ENCODE data around the gene SLC25A51.

Gene SLC25A51

DNA sequence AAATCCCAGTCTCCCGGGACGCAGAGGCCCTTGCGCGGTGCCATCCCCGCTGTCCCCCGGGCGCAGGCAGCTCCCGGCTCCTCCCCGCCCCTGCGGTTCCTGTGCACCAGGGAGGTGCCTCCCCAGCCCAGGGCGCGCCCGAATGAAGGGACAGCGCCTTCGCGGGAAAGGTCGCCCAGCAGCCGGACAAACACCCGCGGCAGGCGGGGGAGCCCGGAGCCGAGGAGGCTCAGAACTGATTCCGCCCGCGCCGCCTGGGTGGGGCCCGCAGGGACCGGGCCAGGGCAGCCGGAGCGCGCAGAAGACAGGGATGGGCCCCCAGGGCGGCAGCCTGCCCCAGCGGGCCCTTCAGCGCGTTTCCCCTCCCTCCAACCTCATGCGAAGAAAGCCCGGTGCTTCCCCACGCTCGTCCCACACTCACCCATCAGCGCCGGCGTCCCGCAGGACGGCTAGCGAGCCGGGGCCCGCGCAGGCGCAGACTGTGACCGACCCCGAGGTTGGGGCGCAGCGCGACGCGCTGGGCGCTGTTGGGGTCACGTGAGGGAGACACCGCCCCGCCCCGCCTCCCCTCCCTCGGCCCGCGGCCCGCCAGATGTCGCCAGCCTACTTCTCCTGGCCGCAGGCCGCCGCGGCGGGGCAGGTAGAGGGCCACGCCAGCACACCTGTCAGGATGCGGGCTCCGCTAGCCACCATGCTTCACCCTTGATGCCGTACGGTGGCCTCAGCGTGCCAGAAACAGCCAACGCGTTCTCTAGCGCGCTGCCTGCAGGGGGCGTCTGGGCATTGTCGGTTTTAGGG, at the start of gene SLC25A51:
TSS of gene SLC25A51 (minus strand) at position 481 of the 798 bp plus-strand sequence. CDS start 15,577 bp downstream, outside the sequence.
- Histone ChIP-seq H3K27ac (ENCODE audit: low read depth, low read length) (peak within 1 kb of the TSS; percentile 91), H3K27me3 (ENCODE audit: control insufficient read depth in 1 of 2, insufficient read depth in 2 of 2, low read length in 2 of 2) (no peaks in the 10 kb centered on the region), H3K36me3 (ENCODE audit: control insufficient read depth in 1 of 2, insufficient read depth in 2 of 2, low read length in 2 of 2) (peaks cover 2 to 7% of the 10 kb centered on the region in 2 donors), H3K4me1 (ENCODE audit: control insufficient read depth in 1 of 2, insufficient read depth in 2 of 2, low read length in 2 of 2) (peaks cover 21 to 24% of the 10 kb centered on the region in 2 donors), H3K9me3 (ENCODE audit: control insufficient read depth in 1 of 2, low read length in 2 of 2) (no peaks in the 10 kb centered on the region), H3K9ac (ENCODE audit: low read depth in 1 of 2, low read length in 2 of 2) (peak within 1 kb of the TSS; percentile 74 to 88), H3K4me3 (ENCODE audit: low read depth in 1 of 2, low read length in 2 of 2) (peak within 1 kb of the TSS; percentile 86 to 94)

- no peak overlapping the region for H3K9ac ChIP-seq (ENCODE audit: low read depth in 1 of 2, low read length in 2 of 2)
- peaks cover 0 to 57% of the 10 kb centered on the region in 2 donors for H3K36me3 ChIP-seq (ENCODE audit: control insufficient read depth in 1 of 2, insufficient read depth in 2 of 2, low read length in 2 of 2)
- no peak overlapping the region for H3K4me3 ChIP-seq (ENCODE audit: low read depth in 1 of 2, low read length in 2 of 2)
- H3K27me3 ChIP-seq (ENCODE audit: control insufficient read depth in 1 of 2, insufficient read depth in 2 of 2, low read length in 2 of 2): no peaks in the 10 kb centered on the region
- no peaks in the 10 kb centered on the region for H3K4me1 ChIP-seq (ENCODE audit: control insufficient read depth in 1 of 2, insufficient read depth in 2 of 2, low read length in 2 of 2)
- H3K9me3 ChIP-seq (ENCODE audit: control insufficient read depth in 1 of 2, low read length in 2 of 2): no peaks in the 10 kb centered on the region
- no peak overlapping the region for H3K27ac ChIP-seq (ENCODE audit: low read depth, low read length)
These were observed 49.4 kb upstream of the SLC25A51 start for GRCh38 chr9:37953206-37953774.

- H3K27ac ChIP-seq (ENCODE audit: low read depth, low read length): no peak overlapping the region
- no peaks in the 10 kb centered on the region for H3K4me1 ChIP-seq (ENCODE audit: control insufficient read depth in 1 of 2, insufficient read depth in 2 of 2, low read length in 2 of 2)
- peaks cover 5 to 62% of the 10 kb centered on the region in 2 donors for H3K36me3 ChIP-seq (ENCODE audit: control insufficient read depth in 1 of 2, insufficient read depth in 2 of 2, low read length in 2 of 2)
- no peaks in the 10 kb centered on the region for H3K27me3 ChIP-seq (ENCODE audit: control insufficient read depth in 1 of 2, insufficient read depth in 2 of 2, low read length in 2 of 2)
- no peaks in the 10 kb centered on the region for H3K9me3 ChIP-seq (ENCODE audit: control insufficient read depth in 1 of 2, low read length in 2 of 2)
- H3K9ac ChIP-seq (ENCODE audit: low read depth in 1 of 2, low read length in 2 of 2): no peak overlapping the region
- no peak overlapping the region for H3K4me3 ChIP-seq (ENCODE audit: low read depth in 1 of 2, low read length in 2 of 2)
These were observed 48.8 kb upstream of the SLC25A51 start for GRCh38 chr9:37952731-37953130.

DNA sequence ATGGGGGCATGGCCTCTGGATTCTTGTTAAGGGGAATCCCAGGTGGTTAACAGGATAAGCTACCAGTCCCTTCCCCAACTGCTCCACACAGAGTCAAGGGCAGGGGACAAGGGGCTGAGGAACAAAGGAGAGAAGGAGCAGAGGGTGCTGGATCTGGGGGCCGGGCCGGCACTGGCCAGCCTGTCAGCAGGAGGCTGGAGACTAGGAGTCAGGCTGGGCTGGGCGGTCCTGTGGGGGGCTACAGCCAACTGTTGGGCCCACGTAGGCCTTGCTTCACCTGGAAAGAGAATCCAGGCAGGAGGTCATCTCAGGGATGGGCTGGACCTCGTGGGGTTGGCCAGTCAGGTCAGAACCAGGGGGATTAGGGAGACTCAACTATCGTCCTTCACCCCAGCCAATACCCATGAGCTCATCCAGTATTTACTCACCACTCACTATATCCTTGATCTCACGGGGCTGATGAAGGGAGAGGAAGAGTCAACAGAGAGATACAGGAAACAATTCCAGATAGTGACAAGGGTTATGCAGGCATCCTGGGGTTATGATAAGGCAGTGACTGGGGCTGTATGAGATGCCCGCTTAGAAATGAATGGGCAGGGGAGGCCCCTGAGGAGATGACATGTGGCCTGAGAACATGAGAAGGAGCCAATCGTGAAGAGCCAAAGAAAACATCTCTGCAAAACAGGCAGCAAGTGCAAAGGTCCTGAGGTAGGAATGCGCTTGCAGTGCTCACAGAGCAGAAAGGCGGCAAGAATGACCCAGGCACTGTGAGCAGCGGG, 47.9 kb upstream of the SLC25A51 start:
- H3K36me3 ChIP-seq (ENCODE audit: control insufficient read depth in 1 of 2, insufficient read depth in 2 of 2, low read length in 2 of 2): peaks cover 11 to 71% of the 10 kb centered on the region in 2 donors
- no peaks in the 10 kb centered on the region for H3K27me3 ChIP-seq (ENCODE audit: control insufficient read depth in 1 of 2, insufficient read depth in 2 of 2, low read length in 2 of 2)
- no peaks in the 10 kb centered on the region for H3K9me3 ChIP-seq (ENCODE audit: control insufficient read depth in 1 of 2, low read length in 2 of 2)
- no peak overlapping the region for H3K27ac ChIP-seq (ENCODE audit: low read depth, low read length)
- H3K9ac ChIP-seq (ENCODE audit: low read depth in 1 of 2, low read length in 2 of 2): no peak overlapping the region
- no peak overlapping the region for H3K4me3 ChIP-seq (ENCODE audit: low read depth in 1 of 2, low read length in 2 of 2)
- no peaks in the 10 kb centered on the region for H3K4me1 ChIP-seq (ENCODE audit: control insufficient read depth in 1 of 2, insufficient read depth in 2 of 2, low read length in 2 of 2)

DNA sequence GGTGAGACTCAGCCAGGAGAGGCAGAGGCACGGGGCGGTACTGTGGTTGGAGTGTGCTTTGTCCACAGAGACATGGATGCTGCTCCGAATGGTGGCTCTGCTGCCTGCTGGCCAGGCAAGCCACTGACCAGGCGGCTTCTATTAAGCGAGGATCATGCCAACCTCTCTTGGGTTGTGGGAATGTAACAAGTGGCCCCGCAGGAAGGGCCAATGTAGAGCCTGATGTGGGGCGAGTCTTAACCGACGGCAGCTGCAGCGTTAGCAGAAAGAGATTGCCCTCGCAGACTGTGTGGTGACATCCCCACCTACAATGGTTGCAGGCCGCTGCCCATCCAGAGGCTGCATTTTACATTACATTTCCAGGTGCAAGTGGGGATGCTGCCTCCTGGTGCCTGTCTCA, 46.6 kb upstream of the SLC25A51 start:
- Histone ChIP-seq H3K9me3 (ENCODE audit: control insufficient read depth in 1 of 2, low read length in 2 of 2) (no peaks in the 10 kb centered on the region), H3K36me3 (ENCODE audit: control insufficient read depth in 1 of 2, insufficient read depth in 2 of 2, low read length in 2 of 2) (peaks cover 17 to 78% of the 10 kb centered on the region in 2 donors), H3K9ac (ENCODE audit: low read depth in 1 of 2, low read length in 2 of 2) (no peak overlapping the region), H3K27ac (ENCODE audit: low read depth, low read length) (no peak overlapping the region), H3K4me1 (ENCODE audit: control insufficient read depth in 1 of 2, insufficient read depth in 2 of 2, low read length in 2 of 2) (no peaks in the 10 kb centered on the region), H3K4me3 (ENCODE audit: low read depth in 1 of 2, low read length in 2 of 2) (no peak overlapping the region), H3K27me3 (ENCODE audit: control insufficient read depth in 1 of 2, insufficient read depth in 2 of 2, low read length in 2 of 2) (no peaks in the 10 kb centered on the region)

GRCh38 chr9:37949576-37949975, 45.6 kb upstream of the SLC25A51 start:
- Histone ChIP-seq H3K4me3 (ENCODE audit: low read depth in 1 of 2, low read length in 2 of 2) (no peak overlapping the region), H3K9ac (ENCODE audit: low read depth in 1 of 2, low read length in 2 of 2) (no peak overlapping the region), H3K27ac (ENCODE audit: low read depth, low read length) (no peak overlapping the region), H3K36me3 (ENCODE audit: control insufficient read depth in 1 of 2, insufficient read depth in 2 of 2, low read length in 2 of 2) (peaks cover 17 to 81% of the 10 kb centered on the region in 2 donors), H3K9me3 (ENCODE audit: control insufficient read depth in 1 of 2, low read length in 2 of 2) (no peaks in the 10 kb centered on the region), H3K27me3 (ENCODE audit: control insufficient read depth in 1 of 2, insufficient read depth in 2 of 2, low read length in 2 of 2) (no peaks in the 10 kb centered on the region), H3K4me1 (ENCODE audit: control insufficient read depth in 1 of 2, insufficient read depth in 2 of 2, low read length in 2 of 2) (no peaks in the 10 kb centered on the region)

GRCh38 chr9:37948417-37948980, 44.6 kb upstream of the SLC25A51 start:
- Histone ChIP-seq H3K36me3 (ENCODE audit: control insufficient read depth in 1 of 2, insufficient read depth in 2 of 2, low read length in 2 of 2) (peaks cover 17 to 77% of the 10 kb centered on the region in 2 donors), H3K27me3 (ENCODE audit: control insufficient read depth in 1 of 2, insufficient read depth in 2 of 2, low read length in 2 of 2) (no peaks in the 10 kb centered on the region), H3K9me3 (ENCODE audit: control insufficient read depth in 1 of 2, low read length in 2 of 2) (no peaks in the 10 kb centered on the region)

DNA sequence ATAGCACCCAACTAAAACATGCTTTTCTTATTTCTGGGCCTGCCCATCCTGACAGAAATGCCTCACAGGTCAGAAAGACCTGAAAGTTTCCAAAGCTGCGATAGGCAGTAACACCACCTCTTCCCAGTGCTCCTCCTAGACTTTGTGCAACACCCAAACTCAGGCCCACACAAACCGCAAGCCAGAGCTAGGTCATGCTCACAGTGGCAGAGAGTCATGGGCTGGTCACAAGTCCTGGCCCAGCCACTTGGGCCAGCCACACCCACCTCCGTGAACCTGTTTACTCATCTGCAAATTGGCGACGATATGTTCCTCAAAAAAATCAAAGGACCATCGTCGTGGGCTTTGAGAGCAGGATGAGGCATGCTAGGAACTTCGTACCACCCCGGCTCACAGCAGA, 44.0 kb upstream of the SLC25A51 start:
- Histone ChIP-seq H3K9ac (ENCODE audit: low read depth in 1 of 2, low read length in 2 of 2) (no peak overlapping the region), H3K36me3 (ENCODE audit: control insufficient read depth in 1 of 2, insufficient read depth in 2 of 2, low read length in 2 of 2) (peaks cover 17 to 72% of the 10 kb centered on the region in 2 donors), H3K9me3 (ENCODE audit: control insufficient read depth in 1 of 2, low read length in 2 of 2) (no peaks in the 10 kb centered on the region), H3K4me3 (ENCODE audit: low read depth in 1 of 2, low read length in 2 of 2) (no peak overlapping the region), H3K27me3 (ENCODE audit: control insufficient read depth in 1 of 2, insufficient read depth in 2 of 2, low read length in 2 of 2) (no peaks in the 10 kb centered on the region), H3K4me1 (ENCODE audit: control insufficient read depth in 1 of 2, insufficient read depth in 2 of 2, low read length in 2 of 2) (no peaks in the 10 kb centered on the region), H3K27ac (ENCODE audit: low read depth, low read length) (no peak overlapping the region)

More at GRCh38 chr9:37948417-37948980, 44.6 kb upstream of the SLC25A51 start:
- Histone ChIP-seq H3K9ac (ENCODE audit: low read depth in 1 of 2, low read length in 2 of 2) (no peak overlapping the region), H3K4me1 (ENCODE audit: control insufficient read depth in 1 of 2, insufficient read depth in 2 of 2, low read length in 2 of 2) (no peaks in the 10 kb centered on the region), H3K27ac (ENCODE audit: low read depth, low read length) (no peak overlapping the region), H3K4me3 (ENCODE audit: low read depth in 1 of 2, low read length in 2 of 2) (no peak overlapping the region)

- peaks cover 17 to 72% of the 10 kb centered on the region in 2 donors for H3K36me3 ChIP-seq (ENCODE audit: control insufficient read depth in 1 of 2, insufficient read depth in 2 of 2, low read length in 2 of 2)
- no peaks in the 10 kb centered on the region for H3K4me1 ChIP-seq (ENCODE audit: control insufficient read depth in 1 of 2, insufficient read depth in 2 of 2, low read length in 2 of 2)
- no peaks in the 10 kb centered on the region for H3K27me3 ChIP-seq (ENCODE audit: control insufficient read depth in 1 of 2, insufficient read depth in 2 of 2, low read length in 2 of 2)
- H3K9ac ChIP-seq (ENCODE audit: low read depth in 1 of 2, low read length in 2 of 2): no peak overlapping the region
- H3K9me3 ChIP-seq (ENCODE audit: control insufficient read depth in 1 of 2, low read length in 2 of 2): no peaks in the 10 kb centered on the region
- no peak overlapping the region for H3K4me3 ChIP-seq (ENCODE audit: low read depth in 1 of 2, low read length in 2 of 2)
- H3K27ac ChIP-seq (ENCODE audit: low read depth, low read length): no peak overlapping the region
These were observed 43.5 kb upstream of the SLC25A51 start for GRCh38 chr9:37947471-37947870.
